Measurements from ENCODE around the gene RRP12. TPM values are rescaled to one million over a fixed set of nuclear protein-coding genes. Genes with fewer than 3 reads are reported as not detected.
A peak's percentile ranks its signal among the peaks of the same experiment; 100 is the strongest.

RRP12 gene
- total RNA-seq, 2 donors from 2014 or later: 33.0 to 34.7 TPM

- Mint-ChIP-seq H3K27ac (no peak overlapping the region), H3K36me3 (ENCODE audit: low read depth) (no peaks in the 10 kb centered on the region), H3K4me1 (peaks cover 48% of the 10 kb centered on the region), H3K4me3 (no peak overlapping the region), H3K9me3 (no peaks in the 10 kb centered on the region), H3K27me3 (ENCODE audit: insufficient read depth) (peaks cover 23% of the 10 kb centered on the region)
- no peak for DNase-seq
- TF ChIP-seq, protein P1, sequence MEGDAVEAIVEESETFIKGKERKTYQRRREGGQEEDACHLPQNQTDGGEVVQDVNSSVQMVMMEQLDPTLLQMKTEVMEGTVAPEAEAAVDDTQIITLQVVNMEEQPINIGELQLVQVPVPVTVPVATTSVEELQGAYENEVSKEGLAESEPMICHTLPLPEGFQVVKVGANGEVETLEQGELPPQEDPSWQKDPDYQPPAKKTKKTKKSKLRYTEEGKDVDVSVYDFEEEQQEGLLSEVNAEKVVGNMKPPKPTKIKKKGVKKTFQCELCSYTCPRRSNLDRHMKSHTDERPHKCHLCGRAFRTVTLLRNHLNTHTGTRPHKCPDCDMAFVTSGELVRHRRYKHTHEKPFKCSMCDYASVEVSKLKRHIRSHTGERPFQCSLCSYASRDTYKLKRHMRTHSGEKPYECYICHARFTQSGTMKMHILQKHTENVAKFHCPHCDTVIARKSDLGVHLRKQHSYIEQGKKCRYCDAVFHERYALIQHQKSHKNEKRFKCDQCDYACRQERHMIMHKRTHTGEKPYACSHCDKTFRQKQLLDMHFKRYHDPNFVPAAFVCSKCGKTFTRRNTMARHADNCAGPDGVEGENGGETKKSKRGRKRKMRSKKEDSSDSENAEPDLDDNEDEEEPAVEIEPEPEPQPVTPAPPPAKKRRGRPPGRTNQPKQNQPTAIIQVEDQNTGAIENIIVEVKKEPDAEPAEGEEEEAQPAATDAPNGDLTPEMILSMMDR (conservative IDR thresholded peaks at IDR 0.05): no peak
- Histone ChIP-seq H3K9ac (ENCODE audit: extremely low read depth, low read length, poor library complexity, severe bottlenecking) (no peak overlapping the region), H3K36me3 (ENCODE audit: control insufficient read depth, insufficient read depth, low read length) (no peaks in the 10 kb centered on the region), H3K4me3 (ENCODE audit: low read length) (no peak overlapping the region), H3K27ac (ENCODE audit: low read depth, low read length) (no peak overlapping the region), H3K4me1 (ENCODE audit: control insufficient read depth, insufficient read depth, low read length) (peaks cover 10% of the 10 kb centered on the region), H3K9me3 (ENCODE audit: control insufficient read depth, low read length) (no peaks in the 10 kb centered on the region), H3K27me3 (ENCODE audit: control insufficient read depth, insufficient read depth, low read length, poor library complexity, severe bottlenecking) (peaks cover 9% of the 10 kb centered on the region)
- WGBS, 2 experiments (ENCODE audit: insufficient coverage in 1 of 2, insufficient read length in 1 of 2): 92 to 96% methylated on average over 3 of the region's 4 CpGs
Observed at GRCh38 chr10:97323501-97323900, 77.6 kb downstream of the RRP12 start.

GRCh38 chr10:97321804-97322190, 79.3 kb downstream of the RRP12 start:
- H3K4me3 ChIP-seq (ENCODE audit: low read length): peak overlapping the region; percentile 69

GRCh38 chr10:97321032-97321803, 79.9 kb downstream of the RRP12 start:
- peak overlapping the region; percentile 77 for H3K4me3 Mint-ChIP-seq

More at GRCh38 chr10:97321804-97322190, 79.3 kb downstream of the RRP12 start:
- 57 to 74% methylated on average over 3 of the region's 3 CpGs for WGBS, 2 experiments (ENCODE audit: insufficient coverage in 1 of 2, insufficient read length in 1 of 2)
- Mint-ChIP-seq H3K36me3 (ENCODE audit: low read depth) (no peaks in the 10 kb centered on the region), H3K4me3 (peak overlapping the region; percentile 77), H3K27ac (peak overlapping the region; percentile 85), H3K9me3 (no peaks in the 10 kb centered on the region), H3K27me3 (ENCODE audit: insufficient read depth) (peaks cover 27% of the 10 kb centered on the region), H3K4me1 (peaks cover 36% of the 10 kb centered on the region)
- H3K9me3 ChIP-seq (ENCODE audit: control insufficient read depth, low read length): no peaks in the 10 kb centered on the region
- peaks cover 10% of the 10 kb centered on the region for H3K4me1 ChIP-seq (ENCODE audit: control insufficient read depth, insufficient read depth, low read length)
- TF ChIP-seq, protein P1 (conservative IDR thresholded peaks at IDR 0.05): no peak
- peak; percentile 57 for DNase-seq
- peak overlapping the region; percentile 12 for H3K9ac ChIP-seq (ENCODE audit: extremely low read depth, low read length, poor library complexity, severe bottlenecking)
- H3K27ac ChIP-seq (ENCODE audit: low read depth, low read length): peak overlapping the region; percentile 76
- peaks cover 9% of the 10 kb centered on the region for H3K27me3 ChIP-seq (ENCODE audit: control insufficient read depth, insufficient read depth, low read length, poor library complexity, severe bottlenecking)
- no peaks in the 10 kb centered on the region for H3K36me3 ChIP-seq (ENCODE audit: control insufficient read depth, insufficient read depth, low read length)

More at GRCh38 chr10:97321032-97321803, 79.9 kb downstream of the RRP12 start:
- DNase-seq: peak; percentile 78
- H3K4me1 ChIP-seq (ENCODE audit: control insufficient read depth, insufficient read depth, low read length): peaks cover 10% of the 10 kb centered on the region
- peaks cover 34% of the 10 kb centered on the region for H3K4me1 Mint-ChIP-seq
- TF ChIP-seq, protein P1 (conservative IDR thresholded peaks at IDR 0.05): no peak
- WGBS, 2 experiments (ENCODE audit: insufficient coverage in 1 of 2, insufficient read length in 1 of 2): 55 to 60% methylated on average over 33 to 38 of the region's 38 CpGs
- peak overlapping the region; percentile 76 for H3K27ac ChIP-seq (ENCODE audit: low read depth, low read length)
- H3K36me3 Mint-ChIP-seq (ENCODE audit: low read depth): no peaks in the 10 kb centered on the region
- H3K27me3 ChIP-seq (ENCODE audit: control insufficient read depth, insufficient read depth, low read length, poor library complexity, severe bottlenecking): peaks cover 9% of the 10 kb centered on the region
- H3K4me3 ChIP-seq (ENCODE audit: low read length): peak overlapping the region; percentile 82
- peak overlapping the region; percentile 85 for H3K27ac Mint-ChIP-seq
- H3K9ac ChIP-seq (ENCODE audit: extremely low read depth, low read length, poor library complexity, severe bottlenecking): peak overlapping the region; percentile 12
- H3K9me3 ChIP-seq (ENCODE audit: control insufficient read depth, low read length): no peaks in the 10 kb centered on the region
- no peaks in the 10 kb centered on the region for H3K9me3 Mint-ChIP-seq
- H3K36me3 ChIP-seq (ENCODE audit: control insufficient read depth, insufficient read depth, low read length): no peaks in the 10 kb centered on the region
- H3K27me3 Mint-ChIP-seq (ENCODE audit: insufficient read depth): peaks cover 27% of the 10 kb centered on the region
